ENCODE measurements around the gene TUBB2B.

DNA sequence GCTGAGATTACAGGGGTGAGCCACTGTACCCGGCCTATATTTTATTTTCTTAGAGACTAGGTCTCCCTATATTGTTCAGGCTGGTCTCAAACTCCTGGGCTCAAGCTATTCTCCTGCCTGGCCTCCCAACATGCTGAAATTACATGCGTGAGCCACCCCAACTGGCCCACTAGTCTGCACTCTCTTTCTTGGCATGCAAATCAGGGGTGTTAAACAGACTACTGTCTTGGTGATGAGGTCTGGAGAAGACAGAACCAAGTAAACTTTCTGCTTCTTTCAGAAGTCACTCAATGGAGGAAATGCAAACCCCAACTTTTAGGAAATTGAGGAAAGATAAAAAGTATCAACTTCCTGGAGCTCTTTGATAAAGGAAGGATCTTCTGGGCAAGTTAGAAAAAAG is 8.0 kb upstream of the TUBB2B start:
- TF ChIP-seq, protein P1, sequence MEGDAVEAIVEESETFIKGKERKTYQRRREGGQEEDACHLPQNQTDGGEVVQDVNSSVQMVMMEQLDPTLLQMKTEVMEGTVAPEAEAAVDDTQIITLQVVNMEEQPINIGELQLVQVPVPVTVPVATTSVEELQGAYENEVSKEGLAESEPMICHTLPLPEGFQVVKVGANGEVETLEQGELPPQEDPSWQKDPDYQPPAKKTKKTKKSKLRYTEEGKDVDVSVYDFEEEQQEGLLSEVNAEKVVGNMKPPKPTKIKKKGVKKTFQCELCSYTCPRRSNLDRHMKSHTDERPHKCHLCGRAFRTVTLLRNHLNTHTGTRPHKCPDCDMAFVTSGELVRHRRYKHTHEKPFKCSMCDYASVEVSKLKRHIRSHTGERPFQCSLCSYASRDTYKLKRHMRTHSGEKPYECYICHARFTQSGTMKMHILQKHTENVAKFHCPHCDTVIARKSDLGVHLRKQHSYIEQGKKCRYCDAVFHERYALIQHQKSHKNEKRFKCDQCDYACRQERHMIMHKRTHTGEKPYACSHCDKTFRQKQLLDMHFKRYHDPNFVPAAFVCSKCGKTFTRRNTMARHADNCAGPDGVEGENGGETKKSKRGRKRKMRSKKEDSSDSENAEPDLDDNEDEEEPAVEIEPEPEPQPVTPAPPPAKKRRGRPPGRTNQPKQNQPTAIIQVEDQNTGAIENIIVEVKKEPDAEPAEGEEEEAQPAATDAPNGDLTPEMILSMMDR (IDR thresholded peaks at IDR 0.05), result no peak
- TF ChIP-seq POLR2A (IDR thresholded peaks at IDR 0.05), result no peak

Data from vagina (tissue), 2 donors.